ENCODE results near the gene NDUFA11.

Gene NDUFA11

DNA sequence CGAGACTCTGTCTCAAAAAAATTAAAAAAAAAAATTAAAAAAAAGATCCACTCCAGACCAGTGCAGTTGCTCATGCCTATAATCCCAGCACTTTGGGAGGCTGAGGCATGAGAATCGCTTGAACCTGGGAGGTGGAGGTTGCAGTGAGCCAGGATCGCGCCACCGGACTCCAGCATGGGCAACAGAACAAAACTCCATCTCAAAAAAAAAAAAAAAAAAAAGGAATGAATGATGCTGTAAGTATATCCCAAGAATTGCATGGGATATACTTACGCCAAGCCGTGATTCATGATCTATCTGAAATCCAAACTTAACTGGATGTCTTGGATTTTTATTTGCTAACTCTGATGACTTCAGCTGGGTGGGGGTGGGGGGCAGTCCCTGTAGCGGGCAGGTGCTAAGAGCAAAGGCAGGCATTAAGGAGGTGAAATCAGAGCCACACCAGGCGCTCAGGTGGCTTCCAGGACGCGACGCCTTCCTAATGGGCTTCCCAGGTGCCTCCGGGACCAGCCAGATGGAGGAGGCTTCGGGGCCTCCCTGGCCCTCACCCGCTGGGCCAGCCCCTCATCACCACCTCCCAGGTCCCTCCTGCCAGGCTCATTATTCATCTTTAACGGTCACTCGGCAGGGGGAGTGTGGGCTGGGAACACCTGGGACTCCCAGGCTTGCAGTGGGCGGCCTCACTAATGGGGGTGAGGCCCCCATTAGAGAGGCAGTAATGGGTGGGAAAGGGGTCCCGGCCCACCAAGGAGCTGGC lies 21.9 kb downstream of the NDUFA11 start (continued):
- TF ChIP-seq PRDM10 (tag by site-specific recombination; IDR thresholded peaks at IDR 0.05), result peak; percentile 13; the same call in 1 of the 2 replicates
- TF ChIP-seq ZIC2 (tag by site-specific recombination; IDR thresholded peaks at IDR 0.05), result peak; percentile 92
- peak; percentile 94 for TF ChIP-seq ZNF24 (tag by site-specific recombination; IDR thresholded peaks at IDR 0.05)

- CTCF ChIA-PET, result interaction anchor here (5.1 kb wide), 1 partner anchor 77 kb away, joined by 30 read pairs; no protein-coding TSS in a partner anchor
- peak; percentile 57; the same call in 1 of the 2 replicates for TF ChIP-seq ZIC2 (tag by site-specific recombination; IDR thresholded peaks at IDR 0.05)
- TF ChIP-seq ZBTB26 (tag by site-specific recombination; optimal IDR thresholded peaks at IDR 0.05), result no peak
- TF ChIP-seq, protein P1, sequence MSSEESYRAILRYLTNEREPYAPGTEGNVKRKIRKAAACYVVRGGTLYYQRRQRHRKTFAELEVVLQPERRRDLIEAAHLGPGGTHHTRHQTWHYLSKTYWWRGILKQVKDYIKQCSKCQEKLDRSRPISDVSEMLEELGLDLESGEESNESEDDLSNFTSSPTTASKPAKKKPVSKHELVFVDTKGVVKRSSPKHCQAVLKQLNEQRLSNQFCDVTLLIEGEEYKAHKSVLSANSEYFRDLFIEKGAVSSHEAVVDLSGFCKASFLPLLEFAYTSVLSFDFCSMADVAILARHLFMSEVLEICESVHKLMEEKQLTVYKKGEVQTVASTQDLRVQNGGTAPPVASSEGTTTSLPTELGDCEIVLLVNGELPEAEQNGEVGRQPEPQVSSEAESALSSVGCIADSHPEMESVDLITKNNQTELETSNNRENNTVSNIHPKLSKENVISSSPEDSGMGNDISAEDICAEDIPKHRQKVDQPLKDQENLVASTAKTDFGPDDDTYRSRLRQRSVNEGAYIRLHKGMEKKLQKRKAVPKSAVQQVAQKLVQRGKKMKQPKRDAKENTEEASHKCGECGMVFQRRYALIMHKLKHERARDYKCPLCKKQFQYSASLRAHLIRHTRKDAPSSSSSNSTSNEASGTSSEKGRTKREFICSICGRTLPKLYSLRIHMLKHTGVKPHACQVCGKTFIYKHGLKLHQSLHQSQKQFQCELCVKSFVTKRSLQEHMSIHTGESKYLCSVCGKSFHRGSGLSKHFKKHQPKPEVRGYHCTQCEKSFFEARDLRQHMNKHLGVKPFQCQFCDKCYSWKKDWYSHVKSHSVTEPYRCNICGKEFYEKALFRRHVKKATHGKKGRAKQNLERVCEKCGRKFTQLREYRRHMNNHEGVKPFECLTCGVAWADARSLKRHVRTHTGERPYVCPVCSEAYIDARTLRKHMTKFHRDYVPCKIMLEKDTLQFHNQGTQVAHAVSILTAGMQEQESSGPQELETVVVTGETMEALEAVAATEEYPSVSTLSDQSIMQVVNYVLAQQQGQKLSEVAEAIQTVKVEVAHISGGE (tag by site-specific recombination; conservative IDR thresholded peaks at IDR 0.05; ENCODE audit: low read depth), result no peak
- no peak for TF ChIP-seq ZNF670 (tag by site-specific recombination; IDR thresholded peaks at IDR 0.05; ENCODE audit: low read depth)
- TF ChIP-seq GLIS1 (tag by site-specific recombination; IDR thresholded peaks at IDR 0.05), result peak; percentile 96
- TF ChIP-seq ZNF768 (tag by site-specific recombination; IDR thresholded peaks at IDR 0.05), result no peak
- no peak for TF ChIP-seq ZNF571 (tag by site-specific recombination; IDR thresholded peaks at IDR 0.05)
- TF ChIP-seq ZNF138 (tag by site-specific recombination; IDR thresholded peaks at IDR 0.05; ENCODE audit: borderline replicate concordance), result no peak
- TF ChIP-seq ZNF785 (tag by site-specific recombination; IDR thresholded peaks at IDR 0.05), result no peak
- no peak for TF ChIP-seq ZNF341 (tag by site-specific recombination; IDR thresholded peaks at IDR 0.05; ENCODE audit: low read depth)
- no peak for TF ChIP-seq ZNF398 (tag by site-specific recombination; IDR thresholded peaks at IDR 0.05)
- no peak for TF ChIP-seq ZBTB6 (tag by site-specific recombination; IDR thresholded peaks at IDR 0.05)
- TF ChIP-seq ZNF596 (tag by site-specific recombination; IDR thresholded peaks at IDR 0.05), result no peak
- no peak for TF ChIP-seq GFI1B (tag by site-specific recombination; IDR thresholded peaks at IDR 0.05)
- TF ChIP-seq ZNF530 (tag by site-specific recombination; IDR thresholded peaks at IDR 0.05; ENCODE audit: low read depth), result no peak
- TF ChIP-seq ZNF777 (tag by site-specific recombination; IDR thresholded peaks at IDR 0.05; ENCODE audit: borderline replicate concordance), result no peak
- no peak for TF ChIP-seq ZNF514 (tag by site-specific recombination; IDR thresholded peaks at IDR 0.05)
- TF ChIP-seq ZFHX2 (tag by site-specific recombination; conservative IDR thresholded peaks at IDR 0.05), result no peak
- no peak for TF ChIP-seq ZNF324 (tag by site-specific recombination; IDR thresholded peaks at IDR 0.05)
- TF ChIP-seq ZNF660 (tag by site-specific recombination; IDR thresholded peaks at IDR 0.05), result no peak
- TF ChIP-seq ZFP69B (tag by site-specific recombination; IDR thresholded peaks at IDR 0.05), result 0 out of 2 replicates have a peak, but pooled peaks have one; percentile 22
- no peak for TF ChIP-seq ZNF239 (tag by site-specific recombination; IDR thresholded peaks at IDR 0.05)
- TF ChIP-seq ZNF133 (tag by site-specific recombination; IDR thresholded peaks at IDR 0.05), result no peak
Measured at GRCh38 chr19:5880604-5881078, 22.9 kb downstream of the NDUFA11 start.

More at GRCh38 chr19:5880604-5881078, 22.9 kb downstream of the NDUFA11 start:
- POLR2A ChIA-PET, result no interaction called here
- H3K9me3 ChIP-seq (ENCODE audit: control insufficient read depth, insufficient read depth, low read depth, low read length), result no peaks in the 10 kb centered on the region
- no peaks in the 10 kb centered on the region for H3K4me1 ChIP-seq (ENCODE audit: control insufficient read depth, insufficient read depth, low read length)
- no peak overlapping the region for H3K27ac ChIP-seq (ENCODE audit: extremely low read depth, low read depth, low read length)
- H3K36me3 ChIP-seq (ENCODE audit: control insufficient read depth in 2 of 2, insufficient read depth in 1 of 2, low read length in 2 of 2), result no peaks in the 10 kb centered on the region
- no peak overlapping the region for H3K4me3 ChIP-seq (ENCODE audit: low read depth, low read length)
